H1 (cell line): Measurements from ENCODE around the gene SCAF11. TPM values are rescaled to one million over a fixed set of nuclear protein-coding genes. Genes with fewer than 3 reads are reported as not detected.
"Not testable (repeated sequence)": the region's sequence is repeated elsewhere in the genome, so short reads cannot be mapped to it uniquely, and the experiment has no call there.

Experiments
- CTCF ChIA-PET: fragments of 300-600 bp; sonication (Branson Sonifier 250); formaldehyde crosslinking; loops from one replicate; lab custom pipeline; 2021; ENCODE audit not compliant: partially characterized antibody; lab: Charles Lee
- POLR2A ChIA-PET: fragments of 300-600 bp; sonication (Branson Sonifier 250); formaldehyde crosslinking; loops from one replicate; lab custom pipeline; 2021; ENCODE audit warnings: inconsistent platforms; ENCODE audit not compliant: partially characterized antibody; lab: Charles Lee
- DNase-seq, 2 experiments: peaks; one replicate each; pipeline versions ENCODE4 v3.0.0 to v3.0.0-alpha.2; 2010 to 2022; ENCODE audit warnings: low spot score in 2 of 2, low read depth in 1 of 2, mixed read lengths in 1 of 2
- FAIRE-seq: peaks from 2 replicates; lab custom pipeline; 2011; peaks lifted over from hg19 to GRCh38; lab: Jason Lieb, UNC
- H2AFZ ChIP-seq: 2 replicates; pipeline ENCODE4 v1.8.1; 2012; ENCODE audit warnings: low read length, inconsistent platforms
- H2AK5ac ChIP-seq: 2 replicates; pipeline ENCODE4 v1.6.1; 2013; ENCODE audit warnings: low read depth, low read length
- H2BK120ac ChIP-seq: replicated peaks from 2 replicates; pipeline ENCODE3; 2013; ENCODE audit warnings: low read depth, low read length, inconsistent platforms
- H2BK12ac ChIP-seq: 2 replicates; pipeline ENCODE4 v1.6.1; 2013; ENCODE audit warnings: low read depth, low read length
- H2BK15ac ChIP-seq: 2 replicates; pipeline ENCODE4 v1.6.1; 2013; ENCODE audit warnings: low read length
- H2BK20ac ChIP-seq: 2 replicates; pipeline ENCODE4 v1.6.1; 2013; ENCODE audit warnings: low read length
- H2BK5ac ChIP-seq: 2 replicates; pipeline ENCODE4 v1.6.1; 2013; ENCODE audit warnings: low read depth, low read length
- H3K14ac ChIP-seq: 2 replicates; pipeline ENCODE4 v1.6.1; 2013; ENCODE audit warnings: inconsistent platforms; ENCODE audit not compliant: insufficient read length
- H3K18ac ChIP-seq: 2 replicates; pipeline ENCODE4 v1.6.1; 2013; ENCODE audit warnings: low read length; ENCODE audit errors: extremely low read depth
- H3K23ac ChIP-seq: 2 replicates; pipeline ENCODE4 v1.6.1; 2013; ENCODE audit warnings: inconsistent platforms; ENCODE audit not compliant: insufficient read length
- H3K23me2 ChIP-seq: 2 replicates; pipeline ENCODE4 v1.6.1; 2013; ENCODE audit warnings: low read depth, low read length
- H3K27ac ChIP-seq: 2 replicates; pipeline ENCODE4 v1.6.1; 2011; ENCODE audit warnings: low read depth, low read length, inconsistent platforms
- H3K27me3 ChIP-seq, 4 experiments: replicated peaks in 1 of 4; 1 replicate in 1 of 4; 2 replicates in 3 of 4; pipeline versions ENCODE4 v1.6.1 to v1.8.1; 2011 to 2013; ENCODE audit warnings: low read length in 3 of 4, mild to moderate bottlenecking in 3 of 4, inconsistent platforms in 2 of 4, mixed read lengths in 2 of 4, moderate library complexity in 1 of 4; ENCODE audit not compliant: control insufficient read depth in 3 of 4, insufficient read depth in 3 of 4; ENCODE audit errors: extremely low read depth in 1 of 4
- H3K36me3 ChIP-seq, 4 experiments: 2 replicates each; pipeline versions ENCODE4 v1.6.1 to v1.8.1; 2011 to 2013; ENCODE audit warnings: mild to moderate bottlenecking in 4 of 4, low read length in 3 of 4, moderate library complexity in 2 of 4, control low read depth in 1 of 4, inconsistent platforms in 1 of 4; ENCODE audit not compliant: insufficient read depth in 4 of 4, control insufficient read depth in 2 of 4
- H3K4ac ChIP-seq: replicated peaks from 2 replicates; pipeline ENCODE3; 2013; ENCODE audit warnings: low read length, low read depth, mixed read lengths, inconsistent platforms; ENCODE audit not compliant: insufficient read length
- H3K4me1 ChIP-seq, 4 experiments: replicated peaks in 1 of 4; 1 replicate in 1 of 4; 2 replicates in 3 of 4; pipeline versions ENCODE4 v1.6.1 to v1.8.1; 2011 to 2013; ENCODE audit warnings: low read length in 3 of 4, inconsistent platforms in 2 of 4, mixed read lengths in 1 of 4; ENCODE audit not compliant: insufficient read depth in 4 of 4, control insufficient read depth in 3 of 4
- H3K4me2 ChIP-seq, 2 experiments: 2 replicates each; pipeline versions ENCODE4 v1.6.1 to v1.8.1; 2011 to 2013; ENCODE audit warnings: low read depth in 2 of 2, low read length in 2 of 2, control low read depth in 1 of 2, inconsistent platforms in 1 of 2, mild to moderate bottlenecking in 1 of 2; ENCODE audit not compliant: insufficient read depth in 1 of 2
- H3K4me3 ChIP-seq, 4 experiments: fragments of 200-600, 300-600 bp in 1 of 4; sonication (generic), shearing (Covaris generic), sonication (Bioruptor Twin) in 1 of 4; 2 replicates each; pipeline versions ENCODE4 v1.5.1 to v1.8.1; 2011 to 2016; ENCODE audit warnings: low read length in 4 of 4, low read depth in 3 of 4, control low read depth in 2 of 4, inconsistent platforms in 2 of 4, mild to moderate bottlenecking in 2 of 4, mixed read lengths in 1 of 4, moderate library complexity in 1 of 4; ENCODE audit not compliant: insufficient read depth in 2 of 4; ENCODE audit errors: extremely low read depth in 1 of 4
- H3K56ac ChIP-seq: replicated peaks from 2 replicates; pipeline ENCODE3; 2013; ENCODE audit warnings: low read depth, mild to moderate bottlenecking, mixed read lengths, low read length, inconsistent platforms; ENCODE audit not compliant: insufficient read length
- H3K79me1 ChIP-seq: 2 replicates; pipeline ENCODE4 v1.6.1; 2013; ENCODE audit warnings: low read depth, low read length, control low read depth
- H3K79me2 ChIP-seq, 2 experiments: 2 replicates each; pipeline versions ENCODE4 v1.6.1 to v1.8.1; 2012 to 2013; ENCODE audit warnings: low read length in 2 of 2, mild to moderate bottlenecking in 2 of 2, inconsistent platforms in 1 of 2; ENCODE audit not compliant: insufficient read depth in 2 of 2, control insufficient read depth in 1 of 2
- H3K9ac ChIP-seq, 4 experiments: replicated peaks in 1 of 4; 1 replicate in 1 of 4; 2 replicates in 3 of 4; pipeline versions ENCODE4 v1.6.1 to v1.8.1; 2011 to 2013; ENCODE audit warnings: low read depth in 3 of 4, low read length in 3 of 4, control low read depth in 2 of 4, mild to moderate bottlenecking in 2 of 4, moderate library complexity in 2 of 4, inconsistent platforms in 1 of 4; ENCODE audit errors: extremely low read depth in 1 of 4
- H3K9me3 ChIP-seq, 2 experiments: 2 replicates each; pipeline versions ENCODE4 v1.6.1 to v1.8.1; 2012 to 2013; ENCODE audit warnings: mild to moderate bottlenecking in 2 of 2, moderate library complexity in 2 of 2, control low read depth in 1 of 2, inconsistent platforms in 1 of 2, low read depth in 1 of 2, low read length in 1 of 2, mixed read lengths in 1 of 2; ENCODE audit not compliant: insufficient read depth in 2 of 2
- H4K20me1 ChIP-seq, 2 experiments: replicated peaks in 1 of 2; 2 replicates each; pipeline versions ENCODE3 to v1.8.1; 2011 to 2013; ENCODE audit warnings: inconsistent platforms in 2 of 2, low read length in 2 of 2, mild to moderate bottlenecking in 1 of 2; ENCODE audit not compliant: insufficient read depth in 2 of 2, control insufficient read depth in 1 of 2
- H4K5ac ChIP-seq: 2 replicates; pipeline ENCODE4 v1.6.1; 2013; ENCODE audit warnings: low read length, low read depth, mixed read lengths, inconsistent platforms; ENCODE audit not compliant: insufficient read length
- H4K8ac ChIP-seq: 2 replicates; pipeline ENCODE4 v1.8.0; 2013; ENCODE audit warnings: mild to moderate bottlenecking, moderate library complexity, low read length, inconsistent platforms; ENCODE audit not compliant: insufficient read depth; ENCODE audit errors: extremely low read depth
- H4K91ac ChIP-seq: replicated peaks from 2 replicates; pipeline ENCODE3; 2013; ENCODE audit warnings: low read length, mixed read lengths, inconsistent platforms; ENCODE audit not compliant: insufficient read length
- WGBS, 2 experiments: shearing (Covaris generic) in 1 of 2; methylation state at CpG; one replicate each; pipeline versions ENCODE4 v1.1.6 to v1.1.7; 2013 to 2015; ENCODE audit warnings: low lambda C conversion rate in 2 of 2, mixed read lengths in 2 of 2, inconsistent platforms in 1 of 2, low coverage in 1 of 2, missing lambda C conversion rate in 1 of 2; ENCODE audit not compliant: insufficient replicate concordance in 2 of 2, insufficient coverage in 1 of 2, insufficient read length in 1 of 2; ENCODE audit errors: extremely low coverage in 1 of 2, missing lambda C conversion rate in 1 of 2; 5-methylcytosine and 5-hydroxymethylcytosine counted together
- polyA plus RNA-seq, 7 experiments: library from polyadenylated mRNA; depleted of rRNA in 3 of 7; stranded (reverse) in 5 of 7; unstranded in 2 of 7; fragments of >200 nt in 5 of 7; fragments of 200-250 nt in 2 of 7; gene quantifications; 1 replicate in 5 of 7; 2 replicates in 1 of 7; 4 replicates in 1 of 7; pipeline versions ENCODE4 v1.2.1 to v1.2.3, GENCODE V29; 2011 to 2013; ENCODE audit warnings: missing spikeins in 2 of 7, mixed read lengths in 2 of 7
- total RNA-seq: library from RNA; stranded (reverse); fragmentation: NEBNext Ultra II Directional; extraction: Animal tissue kit (Norgen Biotek cat#: 25700); gene quantifications from 2 replicates; pipeline ENCODE4 v1.2.1, GENCODE V29; 2021

The SCAF11 gene
- total and polyA plus RNA-seq, 2 of the 8 experiments (the other 6 are each of a cell fraction or from before 2014, with no cell fraction given), result 15.1 to 77.8 TPM

DNA sequence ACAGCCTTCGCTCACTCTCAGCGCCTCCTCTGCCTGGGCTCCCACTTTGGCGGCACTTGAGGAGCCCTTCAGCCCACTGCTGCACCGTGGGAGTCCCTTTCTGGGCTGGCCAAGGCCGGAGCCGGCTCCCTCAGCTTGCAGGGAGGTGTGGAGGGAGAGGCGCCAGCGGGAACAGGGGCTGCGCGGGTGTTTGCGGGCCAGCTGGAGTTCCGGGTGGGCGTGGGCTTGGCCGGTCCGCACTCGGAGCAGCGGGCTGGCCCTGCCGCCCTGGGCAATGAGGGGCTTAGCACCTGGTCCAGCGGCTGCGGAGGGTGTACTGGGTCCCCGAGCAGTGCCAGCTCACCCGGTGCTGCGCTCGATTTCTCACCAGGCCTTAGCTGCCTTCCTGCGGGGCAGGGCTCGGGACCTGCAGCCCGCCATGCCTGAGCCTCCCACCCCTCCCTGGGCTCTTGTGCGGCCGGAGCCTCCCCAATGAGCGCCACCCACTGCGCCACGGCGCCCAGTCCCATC is 27.5 kb upstream of the SCAF11 start:
- H2AK5ac ChIP-seq, H2BK15ac ChIP-seq, DNase-seq, H3K9ac ChIP-seq, H3K4me1 ChIP-seq, H3K56ac ChIP-seq, H4K91ac ChIP-seq, H2BK5ac ChIP-seq, H4K8ac ChIP-seq, H3K27ac ChIP-seq, H3K4ac ChIP-seq, H3K9me3 ChIP-seq, H2AFZ ChIP-seq, H3K18ac ChIP-seq, H3K4me2 ChIP-seq, H3K27me3 ChIP-seq, H3K23me2 ChIP-seq, H3K14ac ChIP-seq, H4K20me1 ChIP-seq, H3K23ac ChIP-seq, POLR2A ChIA-PET, H2BK120ac ChIP-seq, H3K79me2 ChIP-seq, H3K36me3 ChIP-seq, FAIRE-seq, H4K5ac ChIP-seq, H3K4me3 ChIP-seq, H2BK20ac ChIP-seq, H2BK12ac ChIP-seq, H3K79me1 ChIP-seq: not testable (repeated sequence)
- CTCF ChIA-PET, result interaction anchor here (0.9 kb wide), 1 partner anchor 12 kb away, joined by 3 read pairs; no protein-coding TSS in a partner anchor
- WGBS, 2 experiments, result 86% methylated on average over 7 of the region's 33 CpGs; no CpG with 5 or more reads in 1 of the 2 experiments
